ENCODE measurements around the gene KCMF1.

The KCMF1 gene

DNA sequence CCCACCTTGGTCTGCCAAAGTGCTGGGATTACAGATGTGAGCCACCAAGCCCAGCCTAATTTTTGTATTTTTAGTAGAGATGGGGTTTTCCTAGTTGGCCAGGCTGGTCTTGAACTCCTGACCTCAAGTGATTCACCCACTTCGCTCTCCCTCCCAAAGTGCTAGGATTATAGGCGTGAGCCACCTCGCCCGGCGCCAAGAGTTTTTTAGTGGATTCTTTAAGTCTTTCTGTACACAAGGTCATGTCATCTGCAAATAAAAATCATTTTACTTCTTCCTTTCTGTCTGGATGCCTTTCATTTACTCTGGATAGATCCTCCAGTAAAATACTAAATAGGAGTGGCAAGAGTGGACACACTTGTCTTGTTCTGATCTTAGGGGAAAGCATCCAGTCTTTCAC lies 61.7 kb downstream of the KCMF1 start:
- no peak for DNase-seq

DNA sequence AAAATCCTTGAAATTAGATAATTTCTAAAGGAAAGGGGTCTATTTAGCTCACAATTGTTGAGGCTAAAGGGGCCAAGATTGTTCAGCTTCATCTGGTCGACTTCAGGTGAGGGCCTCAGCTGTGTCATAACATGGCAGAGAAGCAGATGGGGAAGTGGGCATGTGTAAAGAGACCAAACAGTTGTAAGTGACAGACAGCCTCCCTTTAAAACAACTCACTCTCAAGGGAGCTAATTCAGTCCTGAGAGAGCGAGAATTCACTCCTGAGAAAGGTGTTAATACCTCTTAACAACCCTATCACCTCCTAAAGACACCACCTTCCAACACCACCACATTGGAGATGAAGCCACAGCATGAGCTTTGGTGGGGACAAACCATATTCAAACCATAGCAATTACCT lies 62.4 kb downstream of the KCMF1 start:
- no peak for DNase-seq

GRCh38 chr2:85034158-85034557 lies 63.2 kb downstream of the KCMF1 start:
- no peak for DNase-seq

GRCh38 chr2:85037622-85038021 lies 66.7 kb downstream of the KCMF1 start:
- no peak for DNase-seq

- DNase-seq, result no peak
These were observed 71.4 kb downstream of the KCMF1 start for GRCh38 chr2:85042330-85042729.

- no peak for DNase-seq
These were observed 77.6 kb downstream of the KCMF1 start for GRCh38 chr2:85048534-85048933.

DNA sequence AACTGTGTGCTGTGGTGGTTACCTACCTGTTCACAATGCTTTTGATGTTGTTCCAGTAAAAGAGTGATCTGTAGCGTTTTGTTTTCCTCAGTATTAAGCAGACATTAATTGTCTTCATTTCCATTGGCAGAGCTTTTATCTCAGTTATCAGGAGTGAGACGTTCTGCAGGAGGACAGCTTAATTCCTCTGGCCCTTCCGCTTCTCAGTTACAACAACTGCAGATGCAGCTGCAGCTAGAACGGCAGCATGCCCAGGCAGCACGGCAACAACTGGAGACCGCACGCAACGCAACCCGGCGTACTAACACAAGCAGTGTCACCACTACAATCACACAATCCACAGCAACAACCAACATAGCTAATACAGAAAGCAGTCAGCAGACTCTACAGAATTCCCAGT lies 78.3 kb downstream of the KCMF1 start:
- no peak for DNase-seq

GRCh38 chr2:85053802-85054201 lies 82.8 kb downstream of the KCMF1 start:
- no peak for DNase-seq

- no peak for DNase-seq
These were observed 86.4 kb downstream of the KCMF1 start for GRCh38 chr2:85057226-85057962.

DNA sequence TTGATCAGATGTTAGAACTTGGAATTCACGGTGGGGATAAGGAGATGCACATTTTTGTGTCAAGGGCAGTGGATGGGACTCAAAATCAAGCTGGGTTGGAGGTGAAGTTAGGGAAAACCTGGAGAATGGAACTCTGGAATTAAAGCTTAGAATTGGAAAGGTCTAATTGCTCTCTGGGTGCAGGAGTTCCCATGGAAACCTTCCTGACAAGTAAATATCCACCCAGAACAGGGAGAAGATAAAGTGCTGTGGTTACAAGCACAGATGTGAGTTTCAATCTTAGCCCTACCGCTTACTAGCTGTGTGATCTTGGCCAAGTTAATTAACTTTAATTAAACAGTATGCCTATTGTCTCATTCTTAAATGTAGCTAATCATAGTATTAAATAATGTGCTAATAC lies 90.9 kb downstream of the KCMF1 start:
- DNase-seq, result no peak

DNA sequence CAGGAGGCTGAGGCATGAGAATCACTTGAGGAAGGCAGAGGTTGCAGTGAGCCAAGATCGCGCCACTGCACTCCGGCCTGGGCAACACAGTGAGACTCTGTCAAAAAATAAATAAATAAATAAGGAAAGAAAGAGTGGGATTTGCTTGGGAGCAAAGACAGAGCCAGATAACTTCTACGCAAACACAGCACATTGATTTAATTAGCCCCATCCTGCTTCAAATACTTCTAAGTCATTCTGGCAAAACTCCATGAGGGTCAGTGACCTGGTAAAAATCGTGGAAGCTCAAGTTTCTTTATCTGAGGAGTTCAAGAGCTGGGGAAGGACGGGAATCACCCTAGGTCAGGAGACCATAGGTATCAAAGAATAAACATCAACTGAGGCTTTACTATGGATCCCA lies 91.6 kb downstream of the KCMF1 start:
- no peak for DNase-seq

- no peak for DNase-seq
These were observed 93.1 kb downstream of the KCMF1 start for GRCh38 chr2:85063981-85064599.

GRCh38 chr2:85064927-85065577 lies 94.1 kb downstream of the KCMF1 start:
- DNase-seq, result no peak

DNA sequence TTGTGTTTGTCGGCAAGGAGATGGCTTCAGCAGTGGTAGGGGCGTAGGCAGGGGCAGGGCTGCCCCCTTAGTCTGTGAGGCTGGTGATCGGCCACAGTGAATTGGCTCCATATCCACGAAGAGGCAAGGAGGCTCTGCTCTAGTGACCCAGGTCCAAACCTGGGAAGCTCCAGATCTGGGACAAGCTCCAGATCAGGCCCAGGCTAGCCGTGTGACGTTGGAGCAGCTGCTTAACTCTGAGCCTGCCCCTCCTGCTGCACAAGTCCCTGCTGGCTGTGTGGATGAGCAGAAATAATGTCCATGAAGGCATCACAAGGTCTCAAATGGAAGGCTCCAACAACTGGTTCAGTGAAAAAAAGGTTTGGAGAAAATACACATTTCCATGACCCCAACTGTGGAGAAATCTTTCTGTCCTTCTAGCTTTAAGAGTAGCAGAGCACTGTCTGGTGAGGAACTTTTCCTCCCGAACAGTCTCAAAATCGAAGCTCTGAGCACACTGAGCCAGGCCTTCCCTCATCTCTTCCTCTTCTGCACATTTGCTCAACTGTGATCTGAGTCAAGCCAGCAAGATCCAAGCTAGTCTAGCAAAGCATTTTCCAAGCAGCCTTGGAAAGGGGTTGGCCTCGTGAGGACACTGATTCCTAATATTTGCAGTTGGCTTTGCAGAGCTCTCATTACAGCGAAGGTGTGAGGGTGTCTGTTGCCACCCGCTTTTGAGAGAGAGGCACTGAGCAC lies 95.2 kb downstream of the KCMF1 start:
- DNase-seq, result no peak

- peak; percentile 41 for DNase-seq
These were observed 96.0 kb downstream of the KCMF1 start for GRCh38 chr2:85066874-85067351.

GRCh38 chr2:85071096-85071495 lies 100.1 kb downstream of the KCMF1 start:
- no peak for DNase-seq

GRCh38 chr2:85073033-85073432 lies 102.1 kb downstream of the KCMF1 start:
- no peak for DNase-seq

GRCh38 chr2:85076618-85077274 lies 105.8 kb downstream of the KCMF1 start:
- no peak for DNase-seq

DNA sequence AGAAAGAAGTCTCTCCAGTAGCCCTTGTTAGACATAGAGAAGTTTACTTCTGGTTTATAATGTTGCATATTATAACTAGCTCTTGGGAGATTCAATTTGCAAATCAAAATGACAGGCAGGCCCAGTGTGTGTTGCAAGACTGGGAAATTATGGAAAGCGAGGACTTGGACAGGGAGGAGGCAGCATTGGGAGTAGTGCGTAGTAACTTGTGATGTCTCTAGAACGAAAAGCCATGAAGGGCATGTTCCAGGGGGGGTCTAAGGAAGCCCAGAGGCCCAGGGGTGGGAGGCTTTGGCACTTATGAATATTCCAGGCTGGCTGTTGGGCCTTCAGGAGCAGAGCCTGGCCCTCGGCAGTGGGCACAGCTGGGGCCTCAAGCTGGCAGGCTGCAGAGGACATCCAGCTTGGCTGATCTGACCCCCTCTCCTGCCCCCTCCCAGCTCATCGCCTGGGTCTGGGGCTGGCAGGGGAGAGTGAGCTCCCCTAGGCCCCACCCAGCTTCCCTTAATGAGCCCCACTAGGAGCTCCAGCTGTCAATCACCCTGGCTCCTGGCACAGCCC lies 107.0 kb downstream of the KCMF1 start:
- DNase-seq, result no peak

DNA sequence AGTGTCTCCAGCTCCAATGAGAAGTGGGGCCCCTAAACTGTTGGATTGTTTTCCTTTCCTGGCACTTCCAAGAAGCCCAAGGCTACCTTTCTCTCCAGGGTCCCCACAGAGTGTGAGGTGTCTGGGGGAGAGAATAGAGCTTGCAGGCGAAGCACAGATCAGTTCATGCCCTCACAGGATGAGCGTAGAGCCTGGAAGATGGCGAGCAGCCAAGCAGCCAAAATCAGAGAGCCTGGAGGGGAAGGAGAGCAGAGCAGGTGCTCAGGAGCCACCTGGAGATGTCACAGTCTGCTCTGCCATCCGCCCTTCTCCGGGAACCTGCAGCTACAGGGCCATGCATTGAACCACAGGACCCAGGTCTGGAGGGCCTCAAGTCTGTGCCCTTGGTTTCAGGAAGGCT lies 107.6 kb downstream of the KCMF1 start:
- DNase-seq, result no peak

DNA sequence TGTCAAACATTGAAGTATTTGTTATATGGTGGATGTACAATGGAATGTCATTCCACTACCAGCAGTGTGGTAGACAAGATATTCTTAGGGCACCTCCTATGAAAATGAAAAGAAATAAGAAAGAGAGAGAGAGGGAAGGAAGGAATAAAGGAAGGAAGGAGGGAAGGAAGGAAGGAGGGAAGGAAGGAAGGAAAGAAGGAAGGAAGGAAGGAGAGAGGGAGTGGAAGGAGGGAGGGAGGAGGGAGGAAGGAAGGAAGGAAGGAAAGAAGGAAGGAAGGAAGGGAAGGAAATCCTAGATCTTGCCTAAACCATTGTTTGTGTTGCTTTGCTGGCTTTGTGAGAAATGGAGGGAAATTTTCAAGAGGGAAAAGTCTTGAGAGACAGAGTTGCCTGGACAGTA lies 112.1 kb downstream of the KCMF1 start:
- DNase-seq, result no peak

DNA sequence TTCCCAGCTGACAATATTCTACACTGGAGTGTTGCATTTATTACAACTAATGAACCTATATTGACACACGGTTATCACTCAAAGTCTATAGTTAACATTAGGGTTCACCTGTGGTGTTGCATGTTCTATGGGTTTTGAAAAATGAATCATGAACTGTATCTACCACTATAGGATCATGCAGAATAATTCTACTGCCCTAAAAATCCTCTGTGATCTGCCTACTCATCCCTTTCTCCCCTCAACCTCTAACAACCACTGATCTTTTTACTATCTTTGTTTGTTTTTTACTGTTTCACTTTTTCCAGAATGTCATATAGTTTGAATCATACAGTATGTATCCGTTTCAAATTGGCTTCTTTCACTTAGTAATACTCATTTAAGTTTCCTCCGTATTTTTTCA lies 114.6 kb downstream of the KCMF1 start:
- no peak for DNase-seq

GRCh38 chr2:85087541-85087940 lies 116.6 kb downstream of the KCMF1 start:
- no peak for DNase-seq

All from activated naive CD4-positive, alpha-beta T cell treated with Interleukin-2 at 50 U/mL for 16 hours (primary cell).